H9 (cell line): ENCODE results near the gene ZNF750. TPM values are rescaled to one million over a fixed set of nuclear protein-coding genes. Genes with fewer than 3 reads are reported as not detected.

ENCODE experiments used
- DNase-seq: peaks from one replicate; pipeline ENCODE4 v3.0.0-alpha.2; 2017
- H2AFZ ChIP-seq: one replicate; pipeline ENCODE4 v1.6.1; 2013; ENCODE audit warnings: mild to moderate bottlenecking, low read length, control low read depth, moderate library complexity
- H2AK5ac ChIP-seq: 2 replicates; pipeline ENCODE4 v1.6.1; 2013; ENCODE audit warnings: low read length, control low read depth, mixed read lengths; ENCODE audit not compliant: insufficient read length
- H2BK120ac ChIP-seq: one replicate; pipeline ENCODE4 v1.6.1; 2013; ENCODE audit warnings: low read depth, mild to moderate bottlenecking, low read length, control low read depth, inconsistent platforms; ENCODE audit not compliant: poor library complexity, severe bottlenecking
- H2BK12ac ChIP-seq: 2 replicates; pipeline ENCODE4 v1.6.1; 2013; ENCODE audit warnings: low read length, control low read depth, mixed read lengths, low read depth; ENCODE audit not compliant: insufficient read length
- H2BK15ac ChIP-seq: 2 replicates; pipeline ENCODE4 v1.6.1; 2013; ENCODE audit warnings: low read depth, low read length, control low read depth
- H2BK20ac ChIP-seq: one replicate; pipeline ENCODE4 v1.6.1; 2013; ENCODE audit warnings: low read depth, mild to moderate bottlenecking, low read length, control low read depth, inconsistent platforms; ENCODE audit not compliant: poor library complexity, severe bottlenecking
- H2BK5ac ChIP-seq: 2 replicates; pipeline ENCODE4 v1.6.1; 2013; ENCODE audit warnings: low read length, control low read depth, mixed read lengths; ENCODE audit not compliant: insufficient read length
- H3K14ac ChIP-seq: 2 replicates; pipeline ENCODE4 v1.6.1; 2013; ENCODE audit warnings: low read length, control low read depth; ENCODE audit not compliant: insufficient read depth
- H3K18ac ChIP-seq: 2 replicates; pipeline ENCODE4 v1.6.1; 2013; ENCODE audit warnings: low read depth, mild to moderate bottlenecking, mixed read lengths, low read length, control low read depth; ENCODE audit not compliant: insufficient read length
- H3K23ac ChIP-seq: 2 replicates; pipeline ENCODE4 v1.6.1; 2013; ENCODE audit warnings: low read length, control low read depth, mixed read lengths, low read depth; ENCODE audit not compliant: insufficient read length
- H3K23me2 ChIP-seq: 2 replicates; pipeline ENCODE4 v1.6.1; 2013; ENCODE audit warnings: low read depth, mild to moderate bottlenecking, mixed read lengths, low read length, control low read depth; ENCODE audit not compliant: insufficient read length, poor library complexity, severe bottlenecking
- H3K27ac ChIP-seq: 2 replicates; pipeline ENCODE4 v1.5.1; 2013; ENCODE audit warnings: low read length, control low read depth, mixed read lengths, low read depth; ENCODE audit not compliant: insufficient read length
- H3K27me3 ChIP-seq: 2 replicates; pipeline ENCODE4 v1.6.1; 2013; ENCODE audit warnings: low read length, control low read depth, inconsistent platforms; ENCODE audit not compliant: insufficient read depth
- H3K4ac ChIP-seq: 2 replicates; pipeline ENCODE4 v1.6.1; 2013; ENCODE audit warnings: low read depth, mild to moderate bottlenecking, control low read depth, inconsistent platforms, low read length, moderate library complexity
- H3K4me1 ChIP-seq: 2 replicates; pipeline ENCODE4 v1.6.1; 2013; ENCODE audit warnings: low read length, control low read depth, inconsistent platforms; ENCODE audit not compliant: insufficient read depth
- H3K4me2 ChIP-seq: 2 replicates; pipeline ENCODE4 v1.6.1; 2013; ENCODE audit warnings: low read length, control low read depth, mixed read lengths; ENCODE audit not compliant: insufficient read length, insufficient read depth
- H3K56ac ChIP-seq: 2 replicates; pipeline ENCODE4 v1.6.1; 2013; ENCODE audit warnings: low read depth, mild to moderate bottlenecking, mixed read lengths, low read length, control low read depth; ENCODE audit not compliant: insufficient read length
- H3K79me1 ChIP-seq: 2 replicates; pipeline ENCODE4 v1.6.1; 2013; ENCODE audit warnings: low read depth, mild to moderate bottlenecking, moderate library complexity, low read length, control low read depth, inconsistent platforms; ENCODE audit not compliant: insufficient read depth, poor library complexity, severe bottlenecking
- H3K79me2 ChIP-seq: 2 replicates; pipeline ENCODE4 v1.6.1; 2013; ENCODE audit warnings: low read length, control low read depth, inconsistent platforms; ENCODE audit not compliant: insufficient read depth
- H3K9ac ChIP-seq: 2 replicates; pipeline ENCODE4 v1.6.1; 2013; ENCODE audit warnings: low read length, control low read depth, mixed read lengths; ENCODE audit not compliant: insufficient read length; ENCODE audit errors: extremely low read depth
- H3K9me3 ChIP-seq: one replicate; pipeline ENCODE4 v1.6.1; 2013; ENCODE audit warnings: low read depth, low read length, inconsistent platforms; ENCODE audit not compliant: control insufficient read depth
- H3T11ph ChIP-seq: one replicate; pipeline ENCODE4 v1.6.1; 2013; ENCODE audit warnings: mild to moderate bottlenecking, low read length, control low read depth, inconsistent platforms
- H4K20me1 ChIP-seq: one replicate; pipeline ENCODE4 v1.6.1; 2013; ENCODE audit not compliant: control insufficient read depth, insufficient read length, insufficient read depth
- H4K5ac ChIP-seq: 2 replicates; pipeline ENCODE4 v1.6.1; 2013; ENCODE audit warnings: low read depth, mild to moderate bottlenecking, mixed read lengths, low read length, control low read depth; ENCODE audit not compliant: insufficient read length
- H4K8ac ChIP-seq: replicated peaks from 2 replicates; pipeline ENCODE4 v1.6.1; 2013; ENCODE audit warnings: low read length, control low read depth, mixed read lengths, low read depth; ENCODE audit not compliant: insufficient read length
- H4K91ac ChIP-seq: 2 replicates; pipeline ENCODE4 v1.6.1; 2013; ENCODE audit warnings: low read depth, mild to moderate bottlenecking, moderate library complexity, mixed read lengths, low read length, control low read depth; ENCODE audit not compliant: insufficient read length
- H3K27ac Mint-ChIP-seq, 3 experiments: 2 replicates in 2 of 3; 3 replicates in 1 of 3; pipeline ENCODE4 v1.8.0; 2020 to 2021; ENCODE audit warnings: mixed read lengths in 3 of 3, mild to moderate bottlenecking in 1 of 3, moderate library complexity in 1 of 3
- H3K27me3 Mint-ChIP-seq: 2 replicates; pipeline ENCODE4 v1.8.0; 2021; ENCODE audit warnings: low read depth, mild to moderate bottlenecking, moderate library complexity, mixed read lengths
- H3K36me3 Mint-ChIP-seq, 3 experiments: 2 replicates in 2 of 3; 3 replicates in 1 of 3; pipeline ENCODE4 v1.8.0; 2020 to 2021; ENCODE audit warnings: low read depth in 3 of 3, mixed read lengths in 3 of 3; ENCODE audit not compliant: insufficient read depth in 1 of 3
- H3K4me1 Mint-ChIP-seq, 2 experiments: 2 replicates each; pipeline ENCODE4 v1.8.0; 2020; ENCODE audit warnings: mixed read lengths in 2 of 2
- H3K4me3 Mint-ChIP-seq, 2 experiments: 2 replicates in 1 of 2; 3 replicates in 1 of 2; pipeline ENCODE4 v1.8.0; 2020 to 2021; ENCODE audit warnings: mild to moderate bottlenecking in 2 of 2, mixed read lengths in 2 of 2, moderate library complexity in 1 of 2
- H3K9me3 Mint-ChIP-seq, 2 experiments: 2 replicates in 1 of 2; 3 replicates in 1 of 2; pipeline ENCODE4 v1.8.0; 2020; ENCODE audit warnings: mild to moderate bottlenecking in 2 of 2, mixed read lengths in 2 of 2, moderate library complexity in 1 of 2
- WGBS: extraction: QIAGEN DNeasy Blood & Tissue Kit; methylation state at CpG from one replicate; pipeline ENCODE4 v1.1.7; 2013; ENCODE audit warnings: missing lambda C conversion rate, low lambda C conversion rate, mixed read lengths; ENCODE audit not compliant: insufficient read length; ENCODE audit errors: extremely low coverage; 5-methylcytosine and 5-hydroxymethylcytosine counted together
- total RNA-seq: library from RNA; stranded (reverse); gene quantifications from 2 replicates; pipeline ENCODE4 v1.2.1, GENCODE V29; 2021
- TF ChIP-seq, protein P1 (sequence below): fragments of 200-600 bp; sonication (generic); conservative IDR thresholded peaks from 3 replicates; pipeline ENCODE4 v1.8.0; 2021; ENCODE audit warnings: antibody characterized with exemption, mild to moderate bottlenecking

The ZNF750 gene
- total RNA-seq, 1 experiment from 2014 or later, result not detected

DNA sequence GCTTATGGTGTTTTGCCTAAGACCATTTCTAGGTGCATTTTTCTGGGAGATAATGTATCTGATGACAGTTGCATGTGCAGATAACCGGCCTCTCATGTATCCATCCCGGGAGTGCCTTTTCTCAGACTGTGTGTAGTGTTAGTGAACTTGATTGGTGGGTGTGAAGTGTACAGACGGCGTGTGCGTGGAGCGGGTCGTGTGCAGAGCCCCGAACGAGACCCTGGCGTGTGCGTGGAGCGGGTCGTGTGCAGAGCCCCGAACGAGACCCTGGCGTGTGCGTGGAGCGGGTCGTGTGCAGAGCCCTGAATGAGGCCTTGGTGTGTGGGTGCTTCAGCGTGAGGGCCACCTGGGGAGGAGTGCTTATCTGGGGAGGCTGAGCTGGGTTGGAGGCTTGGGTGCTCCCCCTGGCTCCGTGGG is 28.9 kb upstream of the ZNF750 start:
- H3K27me3 Mint-ChIP-seq, result no peaks in the 10 kb centered on the region; the same call in 1 of the 2 replicates
- TF ChIP-seq, protein P1, sequence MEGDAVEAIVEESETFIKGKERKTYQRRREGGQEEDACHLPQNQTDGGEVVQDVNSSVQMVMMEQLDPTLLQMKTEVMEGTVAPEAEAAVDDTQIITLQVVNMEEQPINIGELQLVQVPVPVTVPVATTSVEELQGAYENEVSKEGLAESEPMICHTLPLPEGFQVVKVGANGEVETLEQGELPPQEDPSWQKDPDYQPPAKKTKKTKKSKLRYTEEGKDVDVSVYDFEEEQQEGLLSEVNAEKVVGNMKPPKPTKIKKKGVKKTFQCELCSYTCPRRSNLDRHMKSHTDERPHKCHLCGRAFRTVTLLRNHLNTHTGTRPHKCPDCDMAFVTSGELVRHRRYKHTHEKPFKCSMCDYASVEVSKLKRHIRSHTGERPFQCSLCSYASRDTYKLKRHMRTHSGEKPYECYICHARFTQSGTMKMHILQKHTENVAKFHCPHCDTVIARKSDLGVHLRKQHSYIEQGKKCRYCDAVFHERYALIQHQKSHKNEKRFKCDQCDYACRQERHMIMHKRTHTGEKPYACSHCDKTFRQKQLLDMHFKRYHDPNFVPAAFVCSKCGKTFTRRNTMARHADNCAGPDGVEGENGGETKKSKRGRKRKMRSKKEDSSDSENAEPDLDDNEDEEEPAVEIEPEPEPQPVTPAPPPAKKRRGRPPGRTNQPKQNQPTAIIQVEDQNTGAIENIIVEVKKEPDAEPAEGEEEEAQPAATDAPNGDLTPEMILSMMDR, result no peak
- H2BK20ac ChIP-seq, result no peak overlapping the region

More for the DNA sequence above, 28.9 kb upstream of the ZNF750 start:
- no peaks in the 10 kb centered on the region for H3K9me3 ChIP-seq
- H3K79me2 ChIP-seq, result no peaks in the 10 kb centered on the region; the same call in 1 of the 2 replicates
- H3K9ac ChIP-seq, result no peak overlapping the region
- H3K4me2 ChIP-seq, result no peak overlapping the region
- Mint-ChIP-seq H3K4me3 (no peak overlapping the region), H3K36me3 (peaks cover 9 to 29% (median 27%) of the 10 kb centered on the region in 3 experiments; a peak in 5 of 7 replicates), H3K27ac (peak overlapping the region; percentile 0 to 67 (median 1); a peak in 3 of 7 replicates), H3K4me1 (peaks cover 4 to 17% of the 10 kb centered on the region in 2 experiments), H3K9me3 (no peaks in the 10 kb centered on the region)
- DNase-seq, result no peak
- no peak overlapping the region for H2AK5ac ChIP-seq
- no peak overlapping the region for H3K27ac ChIP-seq
- peaks cover 3% of the 10 kb centered on the region for H3K79me1 ChIP-seq
- H2BK15ac ChIP-seq, result no peak overlapping the region
- no peak overlapping the region for H4K8ac ChIP-seq
- no peak overlapping the region for H3T11ph ChIP-seq
- H3K27me3 ChIP-seq, result no peaks in the 10 kb centered on the region
- H3K14ac ChIP-seq, result no peak overlapping the region
- no peak overlapping the region for H3K23ac ChIP-seq
- H4K20me1 ChIP-seq, result no peaks in the 10 kb centered on the region
- H3K4me1 ChIP-seq, result no peaks in the 10 kb centered on the region
- H4K5ac ChIP-seq, result no peak overlapping the region
- no peak overlapping the region for H3K4ac ChIP-seq
- H2BK5ac ChIP-seq, result no peak overlapping the region
- H2BK12ac ChIP-seq, result no peak overlapping the region
- peaks cover 3% of the 10 kb centered on the region for H3K23me2 ChIP-seq
- no peak overlapping the region for H3K56ac ChIP-seq
- WGBS, result no CpG with 5 or more reads among the region's 21 CpGs
- no peak overlapping the region for H2BK120ac ChIP-seq
- no peak overlapping the region for H4K91ac ChIP-seq
- H2AFZ ChIP-seq, result no peak overlapping the region
- no peak overlapping the region for H3K18ac ChIP-seq
